Brain microvascular endothelial cell (primary cell): ENCODE measurements around the gene LRRC49.

Source experiments
- DNase-seq: peaks from one replicate; pipeline ENCODE4 v3.0.0-alpha.2; 2020
- H3K27ac ChIP-seq: fragments of 250-450 bp; sonication (Bioruptor Pico); 2 replicates; pipeline ENCODE4 v1.5.1; 2020; ENCODE audit warnings: mild to moderate bottlenecking, moderate library complexity
- H3K27me3 ChIP-seq: fragments of 250-450 bp; sonication (Bioruptor Pico); replicated peaks from 2 replicates; pipeline ENCODE4 v1.5.1; 2020; ENCODE audit warnings: mild to moderate bottlenecking
- H3K36me3 ChIP-seq: fragments of 250-450 bp; sonication (Bioruptor Pico); replicated peaks from 2 replicates; pipeline ENCODE4 v1.5.1; 2020; ENCODE audit warnings: mild to moderate bottlenecking
- H3K4me3 ChIP-seq: 2 replicates; pipeline ENCODE4 v1.5.1; 2011; ENCODE audit warnings: low read depth, mild to moderate bottlenecking, control low read depth, low read length, moderate library complexity
- CTCF ChIP-seq: IDR thresholded peaks from 2 replicates; pipeline ENCODE4 v1.5.1; 2011; ENCODE audit warnings: low read depth, mild to moderate bottlenecking, moderate library complexity, low read length, control low read depth, inconsistent platforms; ENCODE audit errors: missing control alignments
- in situ Hi-C: cut with HindIII; loops from 2 replicates; pipeline ENCODE4 v1.10.0; 2017; ENCODE audit warnings: low sequenced_read_pairs, low pct_ligation_motif_present

LRRC49 gene

DNA sequence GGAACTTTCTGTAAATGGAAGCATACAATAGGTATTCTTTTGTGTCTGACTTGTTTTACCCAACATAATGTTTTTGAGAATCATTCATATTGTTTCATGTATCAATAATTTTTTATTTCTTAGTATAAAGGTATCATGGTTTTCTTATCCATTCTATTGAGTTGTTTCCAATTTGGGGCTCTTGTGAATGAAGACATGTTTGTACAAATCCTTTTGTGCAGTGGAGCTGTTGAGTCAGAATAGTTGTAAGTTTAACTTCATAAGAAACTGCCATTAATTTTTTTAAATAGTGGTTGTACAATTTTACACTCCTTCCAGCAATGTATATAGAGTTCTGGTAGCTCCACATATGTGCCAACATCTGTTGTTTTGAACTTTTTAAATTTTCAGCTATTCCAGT lies 163.5 kb downstream of the LRRC49 start:
- no peak for DNase-seq
- H3K36me3 ChIP-seq = no peaks in the 10 kb centered on the region
- TF ChIP-seq CTCF = no peak
- H3K4me3 ChIP-seq = no peak overlapping the region
- in situ Hi-C loops = no loop called here
- H3K27me3 ChIP-seq = no peaks in the 10 kb centered on the region
- H3K27ac ChIP-seq = no peak overlapping the region

- Histone ChIP-seq H3K27me3 (no peaks in the 10 kb centered on the region), H3K27ac (no peak overlapping the region), H3K4me3 (no peak overlapping the region), H3K36me3 (no peaks in the 10 kb centered on the region)
- TF ChIP-seq CTCF = no peak
- no peak for DNase-seq
- in situ Hi-C loops = no loop called here
These were observed 164.5 kb downstream of the LRRC49 start for GRCh38 chr15:71057143-71057542.

DNA sequence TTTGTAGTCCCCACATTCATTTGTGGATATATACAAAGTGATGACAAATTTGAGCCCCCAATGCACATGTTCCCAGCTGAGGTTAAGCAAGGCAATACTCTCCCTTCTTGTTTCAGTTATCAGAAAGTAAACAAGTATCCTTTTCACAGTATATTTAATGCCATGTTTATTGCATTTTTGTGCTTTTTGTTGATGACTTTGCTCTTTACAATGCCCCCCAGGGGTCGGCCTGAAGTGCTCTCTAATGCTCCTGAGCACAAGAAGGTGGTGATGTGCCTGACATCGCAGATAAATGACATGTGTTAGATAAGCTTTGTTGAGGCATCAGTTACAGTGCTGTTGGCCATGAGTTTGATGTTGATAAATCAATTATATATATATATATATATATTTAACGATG lies 165.0 kb downstream of the LRRC49 start:
- DNase-seq = no peak
- Histone ChIP-seq H3K4me3 (no peak overlapping the region), H3K27me3 (no peaks in the 10 kb centered on the region), H3K27ac (no peak overlapping the region), H3K36me3 (no peaks in the 10 kb centered on the region)
- in situ Hi-C loops = no loop called here
- TF ChIP-seq CTCF = no peak

DNA sequence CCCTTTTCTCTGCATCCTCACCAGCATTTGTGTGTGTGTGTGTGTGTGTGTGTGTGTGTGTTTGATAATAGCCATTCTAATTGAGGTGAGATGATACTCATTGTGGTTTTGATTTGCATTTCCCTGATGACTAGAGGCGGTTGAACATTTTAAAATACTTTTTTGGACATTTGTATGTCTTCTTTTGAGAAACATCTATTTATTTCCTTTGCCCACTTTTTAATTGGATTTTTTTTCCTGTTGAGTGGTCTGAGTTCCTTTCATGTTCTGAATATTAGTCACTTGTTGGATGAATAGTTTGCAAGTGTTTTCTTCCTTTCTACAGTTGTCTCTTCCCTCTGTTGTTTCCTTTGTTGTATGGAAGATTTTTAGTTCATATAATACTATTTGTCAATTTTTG lies 168.4 kb downstream of the LRRC49 start:
- no peak for DNase-seq
- Histone ChIP-seq H3K36me3 (no peaks in the 10 kb centered on the region), H3K4me3 (no peak overlapping the region), H3K27ac (peak overlapping the region; percentile 44), H3K27me3 (no peaks in the 10 kb centered on the region)
- no peak for TF ChIP-seq CTCF
- in situ Hi-C loops = no loop called here

- in situ Hi-C loops = no loop called here
- Histone ChIP-seq H3K27me3 (no peaks in the 10 kb centered on the region), H3K36me3 (no peaks in the 10 kb centered on the region), H3K27ac (no peak overlapping the region), H3K4me3 (no peak overlapping the region)
- peak; percentile 57 for DNase-seq
- no peak for TF ChIP-seq CTCF
These were observed 174.4 kb downstream of the LRRC49 start for GRCh38 chr15:71066983-71067382.

- in situ Hi-C loops = no loop called here
- Histone ChIP-seq H3K4me3 (no peak overlapping the region), H3K27me3 (no peaks in the 10 kb centered on the region), H3K36me3 (no peaks in the 10 kb centered on the region), H3K27ac (no peak overlapping the region)
- DNase-seq = no peak
- TF ChIP-seq CTCF = no peak
These were observed 177.1 kb downstream of the LRRC49 start for GRCh38 chr15:71069693-71070092.
